ENCODE results near the gene HOXB8. TPM values are rescaled to one million over a fixed set of nuclear protein-coding genes. Genes with fewer than 3 reads are reported as not detected.

The HOXB8 gene
- total RNA-seq, 1 experiment from 2014 or later: 1.2 TPM

DNA sequence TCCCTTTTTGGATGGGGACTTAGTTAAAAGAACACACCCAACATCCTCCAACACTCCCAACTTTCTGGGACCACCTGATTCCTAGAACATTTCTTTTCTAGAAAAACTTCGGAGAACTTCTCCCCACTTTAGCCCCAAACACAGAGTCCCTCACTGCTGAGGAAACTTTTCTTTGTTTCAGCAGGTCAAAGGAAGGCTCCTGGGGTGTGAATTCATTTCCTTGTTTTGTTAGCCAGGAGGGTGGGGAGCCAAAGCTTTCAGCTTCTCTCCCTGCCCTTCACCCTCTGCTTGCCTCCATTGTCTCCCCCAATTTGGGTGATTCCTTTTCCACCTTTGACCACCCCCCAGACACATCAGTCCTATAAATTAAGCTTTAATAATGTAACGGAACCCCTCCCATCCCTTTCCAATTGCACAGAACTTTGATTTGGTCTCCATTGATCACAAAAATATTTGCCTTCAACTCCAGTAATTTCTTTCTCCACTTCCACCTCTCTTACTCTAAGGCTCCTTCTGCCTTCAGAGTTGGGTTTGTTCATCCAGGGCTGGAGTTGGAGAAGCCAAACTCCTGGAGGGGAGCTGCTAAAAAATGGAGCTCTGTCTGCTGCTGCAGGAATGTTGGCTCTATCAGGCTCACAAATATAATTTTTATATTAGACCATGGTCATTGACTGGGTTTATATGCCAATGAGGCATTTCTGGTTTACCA lies 47.3 kb downstream of the HOXB8 start:
- DNase-seq (ENCODE audit: low spot score): no peak

DNA sequence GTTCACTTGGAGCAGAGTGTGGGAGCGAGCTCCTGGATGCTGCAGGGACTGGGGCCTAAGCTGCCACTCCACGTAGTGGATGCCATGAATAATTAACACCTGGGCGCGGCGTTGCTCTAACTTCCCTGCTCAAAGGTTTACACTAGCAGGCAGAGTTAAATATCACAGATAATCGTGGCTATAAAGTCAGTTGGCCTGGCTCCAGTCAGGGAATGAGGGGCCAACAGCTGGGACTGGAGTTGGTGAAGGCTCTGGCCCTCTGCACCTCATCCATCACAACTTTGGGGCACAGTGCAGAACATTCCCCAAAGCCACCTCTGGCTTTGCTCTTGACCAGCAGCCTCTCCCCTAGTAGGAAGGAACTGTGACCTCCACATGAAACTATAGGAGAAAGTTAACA lies 47.9 kb downstream of the HOXB8 start:
- DNase-seq (ENCODE audit: low spot score): no peak

DNA sequence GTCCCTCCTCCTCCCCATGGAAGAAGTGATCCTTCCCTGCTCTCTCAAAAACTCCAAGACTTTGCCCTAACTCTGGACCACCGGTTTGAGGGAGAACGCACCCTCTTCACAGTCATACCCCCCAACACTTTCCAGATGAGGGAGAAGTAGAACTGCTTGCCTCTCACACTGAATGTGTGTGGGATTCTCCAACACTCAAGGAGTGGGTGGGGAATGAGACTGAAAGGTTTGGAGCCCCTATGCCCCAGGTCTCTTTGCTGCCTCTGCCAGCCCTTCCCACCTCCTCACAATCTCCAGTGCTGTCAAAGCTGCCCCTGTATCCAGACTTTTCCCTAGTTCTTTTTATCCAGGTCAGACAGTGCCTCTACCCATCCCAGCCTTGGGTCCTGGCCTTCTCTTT lies 48.4 kb downstream of the HOXB8 start:
- no peak for DNase-seq (ENCODE audit: low spot score)

DNA sequence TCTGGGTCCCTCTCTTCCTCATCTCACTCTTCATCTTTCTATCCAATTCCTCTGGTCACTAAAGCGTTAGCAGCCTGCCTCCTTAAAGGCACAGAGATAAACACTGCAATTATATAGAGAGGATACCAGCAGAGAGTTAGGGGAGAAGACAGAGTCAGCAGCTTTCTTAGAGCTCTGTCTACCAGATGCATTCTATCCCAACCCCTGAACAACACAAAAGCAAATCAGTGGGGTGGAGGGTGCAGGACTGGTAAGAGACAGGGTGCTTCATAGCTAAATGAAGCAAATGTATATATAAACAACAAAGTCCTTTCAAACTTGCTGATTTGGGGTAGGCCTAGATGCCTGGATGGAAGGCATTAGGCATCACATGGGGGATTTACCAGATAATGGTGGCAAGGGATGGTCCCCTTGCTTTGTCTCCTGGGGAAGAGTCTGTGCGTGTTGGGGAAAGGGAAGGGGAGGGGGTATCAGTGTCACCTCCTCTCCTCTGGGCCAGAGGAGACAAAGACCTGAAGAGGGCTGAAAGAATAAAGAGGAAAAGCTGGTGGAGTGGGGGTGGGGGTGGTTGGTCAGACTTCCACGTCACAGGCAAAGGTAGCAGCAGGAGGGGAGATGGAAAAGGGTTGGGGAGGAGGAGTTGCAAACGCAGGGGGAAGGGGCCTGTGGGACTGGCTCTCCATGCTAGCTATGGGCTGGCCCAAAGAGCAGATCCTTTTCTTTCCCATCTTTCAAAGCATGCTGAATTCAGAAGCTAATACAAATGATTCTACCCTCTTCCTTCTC lies 49.0 kb downstream of the HOXB8 start:
- no peak for DNase-seq (ENCODE audit: low spot score)

DNA sequence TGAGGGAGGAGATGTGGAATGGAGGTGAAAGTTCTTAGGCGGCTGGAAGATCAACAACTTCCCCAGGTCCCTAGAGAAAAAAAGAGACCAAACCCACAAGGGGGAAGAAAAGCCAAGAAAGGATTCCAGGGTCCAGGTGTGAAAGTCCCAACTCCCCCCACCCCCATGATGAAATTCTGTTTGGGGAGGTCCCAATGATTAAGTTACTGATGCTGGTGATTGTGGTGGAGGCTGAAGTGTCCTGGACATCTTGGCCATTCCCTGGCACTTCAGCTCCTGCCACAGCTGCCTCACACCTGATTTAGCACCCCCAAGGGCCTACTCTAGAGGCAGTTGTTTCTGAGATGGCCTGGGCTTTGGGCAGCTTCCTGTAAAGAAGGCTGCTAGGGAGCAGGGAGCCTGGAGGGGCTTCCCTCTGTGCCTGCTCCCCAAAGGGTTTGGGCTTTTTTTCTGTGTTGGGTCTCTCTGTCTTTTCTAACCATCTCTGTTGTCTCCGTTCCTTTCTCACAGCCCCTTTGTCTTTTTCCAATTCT lies 50.0 kb downstream of the HOXB8 start:
- DNase-seq (ENCODE audit: low spot score): no peak

DNA sequence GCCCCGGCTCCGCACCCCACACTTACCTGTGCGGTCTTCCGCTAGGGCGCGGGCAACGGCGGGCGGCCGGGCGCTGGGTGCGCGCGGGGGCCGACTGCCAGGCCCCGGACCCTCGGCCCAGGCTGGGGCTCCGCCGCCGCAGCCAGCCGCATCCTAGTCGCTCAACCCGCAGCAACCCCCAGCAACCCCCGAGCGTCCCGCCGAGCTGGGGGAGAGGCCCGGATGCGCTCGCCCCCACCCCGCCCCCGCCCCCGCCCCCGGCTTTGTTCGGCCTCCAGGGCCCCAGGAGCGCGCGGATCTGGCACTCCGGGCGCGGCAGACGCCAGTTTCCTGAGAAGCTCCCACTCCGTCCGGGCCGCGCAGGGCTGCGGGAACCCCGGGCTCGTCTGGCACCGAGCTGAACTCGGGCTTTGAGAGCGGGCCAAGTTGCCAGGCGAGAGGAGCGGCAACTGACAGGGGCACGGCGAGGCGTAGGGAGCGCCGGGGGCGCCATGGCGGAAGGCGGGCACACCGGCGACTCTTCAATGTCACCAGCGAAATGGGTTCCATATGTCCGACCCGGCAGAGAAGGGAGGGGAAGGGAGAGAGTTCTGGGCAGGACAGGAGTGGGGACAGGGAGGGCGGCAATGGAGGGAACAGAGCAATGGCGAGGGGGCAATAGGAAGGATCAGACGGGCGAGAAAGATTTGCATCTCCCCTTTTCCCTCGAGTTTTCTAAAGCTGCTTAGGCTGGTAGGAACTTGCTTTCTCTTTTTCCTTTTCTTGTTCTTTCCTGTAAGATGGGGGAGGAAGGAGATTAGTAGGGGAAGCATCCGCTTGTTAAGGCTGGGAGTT lies 50.7 kb downstream of the HOXB8 start:
- DNase-seq (ENCODE audit: low spot score): no peak

DNA sequence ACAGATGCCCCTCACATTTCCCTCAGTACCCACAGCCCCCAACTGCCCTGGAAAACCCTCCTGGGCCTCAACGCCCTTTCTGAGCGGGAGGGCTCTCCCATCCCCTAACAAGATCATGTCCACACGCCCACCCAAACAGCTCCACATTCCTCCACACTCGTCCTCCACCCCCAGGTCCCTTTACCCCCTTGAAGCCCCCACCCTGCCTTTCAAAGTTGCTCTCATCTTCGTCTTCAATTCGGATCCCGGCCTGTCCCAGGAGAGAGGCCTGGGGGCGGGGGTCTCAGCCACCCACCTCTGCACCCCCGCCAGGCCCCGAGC lies 51.3 kb downstream of the HOXB8 start:
- DNase-seq (ENCODE audit: low spot score): no peak

DNA sequence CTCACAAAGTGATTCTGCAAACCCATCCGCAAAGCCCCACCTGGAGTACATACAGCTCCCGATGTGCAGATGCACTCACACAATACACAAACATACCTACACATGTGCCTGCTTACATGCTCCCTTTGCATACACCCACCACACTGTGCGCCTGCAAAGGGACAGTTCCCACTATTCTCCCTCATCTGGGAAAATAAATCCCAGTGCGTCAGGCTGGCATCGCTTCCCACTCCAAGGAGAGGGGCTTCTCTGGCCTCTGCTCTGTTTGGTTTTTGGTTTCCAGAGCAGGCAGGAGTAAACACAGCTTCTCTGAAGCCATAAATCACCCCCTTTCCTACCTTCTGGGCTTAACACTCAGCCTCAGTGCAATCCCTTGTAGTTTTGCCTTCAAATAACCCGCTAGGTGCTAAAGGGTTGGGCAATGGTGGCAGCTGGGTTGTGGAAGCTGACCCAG lies 51.7 kb downstream of the HOXB8 start:
- DNase-seq (ENCODE audit: low spot score): no peak

DNA sequence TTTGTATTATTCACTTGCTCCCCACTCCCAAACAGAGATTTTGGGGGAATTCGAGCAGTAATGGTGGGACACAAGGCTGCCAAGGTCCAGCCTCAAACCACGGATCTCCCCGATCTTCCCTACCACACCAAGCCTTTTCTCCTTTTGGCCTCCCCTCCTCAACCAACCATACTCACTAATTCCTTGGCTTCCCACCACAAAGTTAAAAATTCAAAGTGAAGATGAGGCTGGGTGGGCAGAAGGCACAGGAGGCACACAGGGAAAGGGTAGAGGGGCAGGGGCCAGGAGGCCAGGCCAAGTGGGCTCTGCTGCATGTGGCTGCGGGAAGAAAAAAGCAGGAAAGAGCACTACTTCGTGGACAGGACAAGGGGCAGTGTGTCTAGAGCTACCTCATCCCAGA lies 52.2 kb downstream of the HOXB8 start:
- no peak for DNase-seq (ENCODE audit: low spot score)

Other genes starting within 250 kb of the HOXB8 start
- not detected in 2 replicates for gene SKAP1, start 185.1 kb downstream of the HOXB8 start, total RNA-seq (2014; rRNA removed; shearing (Covaris generic))
- gene HOXB1, start 84.3 kb downstream of the HOXB8 start, total RNA-seq (2014; rRNA removed; shearing (Covaris generic)): not detected in 2 replicates
- 5.3 and 11.1 TPM in 2 replicates for gene HOXB2, start 70.2 kb downstream of the HOXB8 start, total RNA-seq (2014; rRNA removed; shearing (Covaris generic))
- gene HOXB4, start 36.9 kb downstream of the HOXB8 start, total RNA-seq (2014; rRNA removed; shearing (Covaris generic)): 0.45 TPM in 2 replicates
- 2.0 and 5.6 TPM in 2 replicates for gene HOXB3, start 25.1 kb downstream of the HOXB8 start, total RNA-seq (2014; rRNA removed; shearing (Covaris generic))
- 0.43 TPM in 1 of 2 replicates, not detected in the other for gene HOXB5, start 21.5 kb downstream of the HOXB8 start, total RNA-seq (2014; rRNA removed; shearing (Covaris generic))
- gene HOXB6, start 10.3 kb downstream of the HOXB8 start, total RNA-seq (2014; rRNA removed; shearing (Covaris generic)): 1.4 and 3.1 TPM in 2 replicates
- gene HOXB7, start 4.3 kb downstream of the HOXB8 start, total RNA-seq (2014; rRNA removed; shearing (Covaris generic)): 21.2 and 22.4 TPM in 2 replicates
- 23.1 and 26.1 TPM in 2 replicates for gene HOXB9, start 11.1 kb upstream of the HOXB8 start, total RNA-seq (2014; rRNA removed; shearing (Covaris generic))
- gene PRAC1, start 107.2 kb upstream of the HOXB8 start, total RNA-seq (2014; rRNA removed; shearing (Covaris generic)): not detected in 2 replicates
- not detected in 2 replicates for gene PRAC2, start 107.9 kb upstream of the HOXB8 start, total RNA-seq (2014; rRNA removed; shearing (Covaris generic))
- 3.3 and 3.8 TPM in 2 replicates for gene HOXB13, start 113.5 kb upstream of the HOXB8 start, total RNA-seq (2014; rRNA removed; shearing (Covaris generic))
- 0.12 and 0.18 TPM in 2 replicates for gene TTLL6, start 201.9 kb upstream of the HOXB8 start, total RNA-seq (2014; rRNA removed; shearing (Covaris generic))
- 42.5 and 61.2 TPM in 2 replicates for gene CALCOCO2, start 215.7 kb upstream of the HOXB8 start, total RNA-seq (2014; rRNA removed; shearing (Covaris generic))

All from H4 (cell line).